Kidney epithelial cell (primary cell): Measurements from ENCODE around the gene GATA2. TPM values are rescaled to one million over a fixed set of nuclear protein-coding genes. Genes with fewer than 3 reads are reported as not detected.

Experiments used
- DNase-seq: peaks from one replicate; pipeline ENCODE4 v3.0.0-alpha.2; 2010; ENCODE audit warnings: low read depth
- H3K27me3 ChIP-seq: 2 replicates; pipeline ENCODE4 v1.6.0; 2011; ENCODE audit warnings: low read length; ENCODE audit not compliant: control insufficient read depth, insufficient read depth
- H3K36me3 ChIP-seq: 2 replicates; pipeline ENCODE4 v1.5.1; 2011; ENCODE audit warnings: low read length; ENCODE audit not compliant: control insufficient read depth, insufficient read depth
- H3K4me3 ChIP-seq: 2 replicates; pipeline ENCODE4 v1.5.1; 2011; ENCODE audit warnings: low read depth, mild to moderate bottlenecking, control low read depth, low read length
- CTCF ChIP-seq: IDR thresholded peaks from 2 replicates; pipeline ENCODE4 v1.5.1; 2011; ENCODE audit warnings: mild to moderate bottlenecking, moderate library complexity, low read length, control low read depth, inconsistent platforms; ENCODE audit not compliant: insufficient read depth, poor library complexity, severe bottlenecking
- total RNA-seq: library from RNA; depleted of rRNA; stranded (reverse); fragments of >200 nt; gene quantifications from 2 replicates; pipeline ENCODE4 v1.2.3, GENCODE V29; 2015

The GATA2 gene
- total RNA-seq, 1 donor from 2014 or later: 5.6 TPM

DNA sequence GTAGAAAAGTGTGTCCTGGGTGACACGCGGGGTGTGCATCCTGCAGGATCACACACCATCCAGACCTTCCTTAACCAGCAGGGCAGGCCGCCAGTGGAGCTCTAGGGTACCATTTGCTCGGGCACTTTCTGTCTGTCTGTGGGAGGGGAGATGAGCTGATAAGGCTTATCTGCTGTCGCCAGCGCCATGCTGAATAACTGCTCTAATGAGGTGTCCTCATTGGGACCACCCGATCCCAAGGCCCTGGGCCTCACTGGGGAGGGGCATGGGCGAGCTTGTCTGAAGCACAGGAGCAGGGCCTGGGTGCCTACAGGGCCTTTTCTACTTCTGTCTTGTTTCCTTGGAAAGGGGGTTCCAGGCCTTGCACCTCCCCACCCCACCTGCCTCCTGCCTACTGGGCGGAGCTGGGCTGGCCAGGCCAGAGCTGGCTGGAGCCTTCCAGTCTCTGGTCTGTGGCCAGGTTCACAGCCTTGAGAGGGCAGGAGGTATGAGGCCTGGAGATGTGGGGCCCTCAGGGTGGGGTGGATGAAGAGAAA lies 2.5 kb upstream of the GATA2 start:
- Histone ChIP-seq H3K36me3 (no peaks in the 10 kb centered on the region), H3K27me3 (peaks cover 78% of the 10 kb centered on the region), H3K4me3 (no peak overlapping the region)
- no peak for DNase-seq
- TF ChIP-seq CTCF: no peak

DNA sequence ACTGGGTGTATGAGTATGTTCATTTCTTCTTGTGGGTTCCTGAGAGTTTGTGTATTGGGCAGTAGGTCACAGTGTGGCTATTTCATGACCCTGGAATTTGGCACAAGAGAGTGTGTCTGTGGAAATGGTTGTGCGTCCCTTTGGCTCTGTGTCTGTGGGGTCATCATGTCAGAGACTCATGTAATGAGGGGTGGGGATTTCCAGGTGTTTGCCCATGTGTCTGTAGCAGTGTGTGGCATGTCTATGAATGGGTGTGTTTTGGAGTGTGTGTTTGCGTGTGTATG lies 1.3 kb upstream of the GATA2 start:
- no peak for DNase-seq
- Histone ChIP-seq H3K27me3 (peaks cover 89% of the 10 kb centered on the region), H3K4me3 (no peak overlapping the region), H3K36me3 (no peaks in the 10 kb centered on the region)
- TF ChIP-seq CTCF: no peak

GRCh38 chr3:128493570-128494366 lies 767 bp upstream of the GATA2 start:
- no peaks in the 10 kb centered on the region for H3K36me3 ChIP-seq
- H3K4me3 ChIP-seq: no peak overlapping the region
- H3K27me3 ChIP-seq: peaks cover 90% of the 10 kb centered on the region
- no peak for TF ChIP-seq CTCF
- no peak for DNase-seq

DNA sequence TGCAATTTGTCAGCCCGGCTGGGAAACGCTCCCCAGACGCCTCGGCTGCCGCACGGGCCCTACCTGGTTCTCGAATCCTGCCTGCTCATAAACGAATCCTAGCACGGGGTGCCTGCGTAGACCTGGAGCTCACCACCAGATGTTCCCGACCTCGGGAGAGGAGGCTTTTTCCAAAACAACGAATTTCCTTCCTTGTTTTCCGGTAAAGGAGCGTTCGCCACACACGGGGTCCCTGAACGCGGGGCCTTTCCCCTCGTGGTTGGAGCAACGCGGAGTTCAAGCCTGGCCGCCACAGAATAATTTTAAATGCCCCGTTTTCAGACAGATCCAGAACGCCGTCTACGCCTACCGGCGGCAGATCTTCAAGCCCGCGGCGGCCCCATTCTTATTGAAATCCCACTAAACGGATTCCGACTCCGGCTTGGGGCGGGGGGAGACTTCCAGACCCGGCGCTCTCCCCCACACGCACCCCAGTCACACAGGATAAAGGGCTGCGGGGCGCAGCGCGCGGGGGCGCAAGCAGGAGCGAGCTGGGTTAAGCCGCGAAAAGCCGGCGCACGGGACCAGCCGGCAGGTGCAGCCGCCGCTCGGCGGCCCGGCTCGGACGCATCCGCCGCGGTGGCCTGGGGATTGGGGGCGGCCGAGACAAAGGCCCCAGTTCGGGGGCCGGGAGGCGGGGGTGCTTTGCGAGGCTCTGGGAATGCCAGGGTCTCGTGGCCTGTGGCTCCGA lies 895 bp downstream of the GATA2 start:
- no peak for DNase-seq
- TF ChIP-seq CTCF: no peak
- H3K4me3 ChIP-seq: no peak overlapping the region
- peaks cover 96% of the 10 kb centered on the region for H3K27me3 ChIP-seq
- H3K36me3 ChIP-seq: no peaks in the 10 kb centered on the region

- Histone ChIP-seq H3K36me3 (no peaks in the 10 kb centered on the region), H3K4me3 (no peak overlapping the region), H3K27me3 (peaks cover 96% of the 10 kb centered on the region)
- no peak for DNase-seq
- no peak for TF ChIP-seq CTCF
Measured at GRCh38 chr3:128491691-128491940, 1.4 kb downstream of the GATA2 start.
